ENCODE measurements around the gene TRIM7. TPM values are rescaled to one million over a fixed set of nuclear protein-coding genes. Genes with fewer than 3 reads are reported as not detected.

Gene TRIM7
- total RNA-seq, result 14.4 TPM
- long read RNA-seq, transcript TRIM7-201 (7 exons, 2,840 nt), result major isoform, 8 of 22 reads
- long read RNA-seq, partial matches to known transcripts, result 0 of 22 reads
- long read RNA-seq, other reads (novel, unspliced or antisense), result 9 of 22 reads

- DNase-seq (ENCODE audit: missing footprints), result peak; percentile 86
- peak; percentile 23 for ATAC-seq
- intact Hi-C loops (cut with DNase I), result no loop called here
Measured at GRCh38 chr5:181204826-181205760, at the start of gene TRIM7. TSS of gene TRIM7 (minus strand) at chr5:181205196. CDS start at chr5:181205110, 86 bp downstream.

GRCh38 chr5:181248277-181248676 lies 43.3 kb upstream of the TRIM7 start:
- ATAC-seq, result no peak
- no peak for DNase-seq (ENCODE audit: missing footprints)
- intact Hi-C loops (cut with DNase I), result no loop called here

DNA sequence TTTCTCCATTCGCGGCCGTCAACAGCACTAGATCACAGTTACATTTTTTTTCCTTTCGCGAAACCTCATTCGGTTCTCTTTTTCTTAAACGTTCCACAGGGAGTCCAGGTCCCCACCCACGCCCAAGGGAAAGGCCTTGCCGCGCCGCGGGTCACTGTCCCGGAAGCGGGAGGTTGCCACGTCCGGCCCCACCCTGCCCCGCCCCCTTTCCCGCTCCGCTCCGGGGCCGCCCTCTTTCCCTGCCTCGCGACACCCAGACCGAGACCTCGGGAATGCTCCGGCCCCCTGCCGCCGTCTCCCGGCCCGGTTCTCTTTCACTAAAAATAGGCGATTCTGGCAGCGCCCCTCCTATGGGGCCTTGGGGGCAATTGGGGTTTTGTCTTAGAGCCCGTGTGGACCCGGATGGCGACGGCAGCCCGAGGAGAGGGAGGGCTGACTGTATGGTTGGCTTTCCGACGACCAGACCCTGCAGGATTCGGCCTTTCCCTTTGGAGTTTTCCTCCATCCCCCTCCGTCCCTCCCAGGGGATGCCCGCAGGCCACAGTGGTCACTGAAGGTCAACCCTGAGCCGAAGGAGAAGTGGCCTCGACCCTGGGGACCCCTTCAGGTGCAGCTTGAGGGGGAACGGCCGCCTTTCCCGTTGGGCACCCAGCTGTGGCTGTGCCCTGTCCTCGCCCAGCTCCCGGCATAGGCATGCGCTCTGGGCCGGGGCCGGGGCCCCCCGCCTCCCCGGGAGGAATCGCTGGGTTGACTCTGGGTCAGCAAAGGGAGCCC lies 41.5 kb upstream of the TRIM7 start:
- DNase-seq (ENCODE audit: missing footprints) (peak; percentile 94), ATAC-seq (peak; percentile 89)
- intact Hi-C loops (cut with DNase I), result loop anchor here (1.0 kb wide), 1 partner anchor 15 kb away; the partner anchor contains the start of gene TRIM52

- intact Hi-C loops (cut with DNase I), result loop anchor here (1.0 kb wide), 1 partner anchor 16 kb away; the partner anchor contains the start of gene TRIM52
- no peak for ATAC-seq
- no peak for DNase-seq (ENCODE audit: missing footprints)
Measured at GRCh38 chr5:181245427-181246275, 40.7 kb upstream of the TRIM7 start.

DNA sequence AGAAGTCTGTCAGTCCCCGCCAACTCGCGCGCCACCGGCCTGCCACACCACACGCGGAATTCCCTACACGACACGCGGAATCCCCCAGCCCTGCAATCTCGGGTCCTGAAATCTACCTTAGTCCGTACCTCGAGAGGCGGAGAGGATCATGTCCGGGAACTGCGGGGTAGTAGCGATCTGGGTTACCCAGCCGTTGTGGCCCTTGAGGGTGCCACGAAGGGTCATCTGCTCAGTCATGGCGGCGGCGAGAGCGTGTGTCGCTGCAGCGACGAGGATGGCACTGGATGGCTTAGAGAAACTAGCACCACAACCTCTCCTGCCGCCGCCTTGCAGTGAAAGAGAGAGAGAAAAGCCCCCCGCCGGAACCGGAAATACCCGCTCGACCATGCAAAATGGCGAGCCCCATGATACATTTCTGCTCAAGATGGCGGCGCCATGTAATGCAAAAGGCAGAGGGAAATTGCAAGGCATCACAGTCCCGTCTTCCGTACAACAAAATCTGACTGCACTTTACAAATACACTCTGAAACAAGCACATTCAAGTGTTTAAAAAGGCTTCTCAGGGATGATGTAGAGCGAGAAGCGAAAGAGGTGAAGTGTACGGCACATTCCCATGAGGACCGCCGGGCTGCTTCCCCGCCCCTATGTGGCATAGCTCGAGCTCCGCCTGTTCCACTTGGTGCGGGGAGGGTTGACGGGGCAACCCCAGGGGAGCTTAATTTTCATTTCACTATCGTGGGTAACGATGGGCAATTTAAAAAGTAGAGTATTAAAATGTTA lies 38.8 kb upstream of the TRIM7 start, which contains the start of gene RACK1:
Gene RACK1, minus strand, starts transcription at position 343 of the 780 bp plus-strand sequence. Its CDS starts 106 bp downstream, at position 237.
- intact Hi-C loops (cut with DNase I), result loop anchor here (1.0 kb wide), 2 partner anchors 20 to 52 kb away; partner anchors contain the start of gene TRIM41
- peak; percentile 78 for ATAC-seq
- peak; percentile 92 for DNase-seq (ENCODE audit: missing footprints)

DNA sequence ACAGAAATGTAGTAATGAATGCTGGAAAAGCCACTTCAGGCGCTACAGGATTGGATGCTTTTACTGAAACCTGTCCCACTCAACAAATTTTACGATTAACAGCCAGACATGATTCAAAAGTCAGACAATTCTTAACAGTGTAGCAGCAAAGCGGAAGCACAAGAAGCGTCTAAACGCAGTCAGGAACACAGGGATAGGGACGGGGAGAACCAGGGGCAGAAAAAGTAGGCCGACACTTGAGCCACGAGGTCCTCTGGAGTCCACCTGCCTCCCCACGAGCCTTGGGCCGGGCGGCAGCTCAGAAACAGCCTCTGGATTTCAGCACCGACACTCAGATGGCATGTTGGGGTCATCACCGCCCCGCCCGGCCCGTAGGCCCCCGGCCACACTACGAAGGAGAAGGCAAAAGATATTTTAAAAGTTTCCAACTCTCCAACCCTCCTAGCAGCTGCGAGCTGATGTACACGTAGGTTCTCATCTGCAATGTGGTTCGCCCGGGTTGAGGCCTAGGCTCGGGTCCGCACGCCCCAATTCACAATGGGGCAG lies 38.1 kb upstream of the TRIM7 start:
- DNase-seq (ENCODE audit: missing footprints) (no peak), ATAC-seq (no peak)
- intact Hi-C loops (cut with DNase I), result no loop called here

DNA sequence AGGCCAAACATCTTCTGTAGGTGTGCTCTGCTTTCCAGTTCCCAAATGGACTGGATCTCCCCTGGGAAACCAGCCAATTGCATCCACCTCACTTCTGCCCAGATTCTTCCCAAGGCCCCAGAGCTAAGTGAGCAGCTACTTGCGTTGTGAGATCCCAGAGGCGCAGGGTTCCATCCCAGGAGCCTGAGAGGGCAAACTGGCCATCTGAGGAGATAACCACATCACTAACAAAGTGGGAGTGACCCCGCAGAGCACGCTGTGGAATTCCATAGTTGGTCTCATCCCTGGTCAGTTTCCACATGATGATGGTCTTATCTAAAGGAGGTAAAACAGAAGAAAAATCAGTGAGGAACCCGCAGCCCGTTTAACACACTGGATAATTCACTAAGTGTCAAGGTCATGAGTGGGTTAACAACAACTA lies 37.0 kb upstream of the TRIM7 start:
- intact Hi-C loops (cut with DNase I), result no loop called here
- ATAC-seq (no peak), DNase-seq (ENCODE audit: missing footprints) (no peak)

DNA sequence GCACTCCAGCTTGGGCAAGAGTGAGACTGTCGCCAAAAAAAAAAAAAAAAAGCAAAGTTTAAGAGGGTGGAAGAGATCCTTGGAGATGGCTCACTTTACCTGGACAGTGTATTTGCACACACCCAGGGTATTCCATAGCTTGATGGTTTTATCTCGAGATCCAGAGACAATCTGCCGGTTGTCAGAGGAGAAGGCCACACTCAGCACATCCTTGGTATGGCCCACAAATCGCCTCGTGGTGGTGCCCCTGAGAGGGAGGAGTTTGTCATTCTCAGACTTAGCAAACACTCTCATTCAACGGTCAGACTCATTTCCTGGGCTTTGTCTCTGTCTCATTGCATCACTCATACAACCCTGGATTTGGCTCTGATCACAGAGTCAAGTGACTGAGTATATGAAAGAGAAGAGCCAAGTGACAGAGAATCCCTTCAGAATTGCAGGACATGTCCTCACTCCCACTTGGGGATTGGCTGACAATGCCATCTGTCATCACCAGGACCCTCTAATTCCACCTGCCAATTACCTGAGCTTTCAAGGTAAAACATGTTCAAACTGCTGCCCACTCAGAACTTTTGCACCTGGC lies 36.5 kb upstream of the TRIM7 start:
- no peak for ATAC-seq
- intact Hi-C loops (cut with DNase I), result no loop called here
- DNase-seq (ENCODE audit: missing footprints), result no peak

DNA sequence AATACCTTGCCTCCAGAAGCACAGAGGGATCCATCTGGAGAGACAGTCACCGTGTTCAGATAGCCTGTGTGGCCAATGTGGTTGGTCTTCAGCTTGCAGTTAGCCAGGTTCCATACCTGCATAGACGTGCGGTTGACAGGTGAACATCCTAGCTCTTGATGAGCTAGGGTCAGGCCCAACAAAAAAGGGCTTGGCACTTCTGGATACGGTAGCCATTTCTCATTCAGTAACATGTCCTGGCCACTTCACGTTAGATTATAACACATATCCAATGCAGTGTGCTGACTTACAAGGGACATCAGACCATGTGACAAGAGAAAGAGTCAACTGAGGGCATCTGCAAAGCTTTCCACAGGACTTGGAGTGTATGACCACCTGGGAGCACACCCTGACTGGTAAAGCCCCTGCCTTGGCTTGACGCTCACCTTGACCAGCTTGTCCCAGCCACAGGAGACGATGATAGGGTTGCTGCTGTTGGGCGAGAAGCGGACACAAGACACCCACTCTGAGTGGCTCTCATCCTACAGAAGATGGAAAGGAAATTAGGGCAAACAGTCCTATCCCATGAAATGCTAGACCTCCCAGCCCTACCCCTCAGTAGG lies 34.2 kb upstream of the TRIM7 start:
- no peak for DNase-seq (ENCODE audit: missing footprints)
- intact Hi-C loops (cut with DNase I), result no loop called here

GRCh38 chr5:181237729-181238385 lies 32.9 kb upstream of the TRIM7 start:
- ATAC-seq, result no peak
- no peak for DNase-seq (ENCODE audit: missing footprints)
- intact Hi-C loops (cut with DNase I), result no loop called here

More for the DNA sequence above, 34.2 kb upstream of the TRIM7 start:
- no peak for ATAC-seq

- intact Hi-C loops (cut with DNase I), result no loop called here
- DNase-seq (ENCODE audit: missing footprints) (no peak), ATAC-seq (no peak)
Measured at GRCh38 chr5:181236954-181237641, 32.1 kb upstream of the TRIM7 start.

DNA sequence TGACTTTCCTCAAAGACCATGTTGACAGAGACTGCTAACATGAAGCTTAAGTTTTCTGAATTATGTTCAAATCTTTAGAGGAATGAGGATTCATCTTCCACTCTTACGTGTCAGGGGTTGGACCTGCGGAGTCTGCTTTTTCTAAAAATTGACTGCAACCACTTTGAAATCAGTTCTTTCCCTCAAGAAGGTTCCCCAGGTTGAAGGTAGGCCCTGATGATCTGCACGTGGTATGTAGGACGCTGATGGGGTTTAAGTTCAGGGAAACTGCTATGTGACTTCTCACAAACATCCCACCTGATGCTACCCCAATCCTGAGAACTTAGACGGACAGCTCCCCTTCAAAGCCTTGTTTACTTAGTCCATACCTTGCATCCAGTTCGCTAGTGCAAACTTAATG lies 31.5 kb upstream of the TRIM7 start:
- intact Hi-C loops (cut with DNase I), result no loop called here
- ATAC-seq, result no peak
- no peak for DNase-seq (ENCODE audit: missing footprints)

GRCh38 chr5:181235689-181236366 lies 30.8 kb upstream of the TRIM7 start:
- no peak for ATAC-seq
- intact Hi-C loops (cut with DNase I), result no loop called here

DNA sequence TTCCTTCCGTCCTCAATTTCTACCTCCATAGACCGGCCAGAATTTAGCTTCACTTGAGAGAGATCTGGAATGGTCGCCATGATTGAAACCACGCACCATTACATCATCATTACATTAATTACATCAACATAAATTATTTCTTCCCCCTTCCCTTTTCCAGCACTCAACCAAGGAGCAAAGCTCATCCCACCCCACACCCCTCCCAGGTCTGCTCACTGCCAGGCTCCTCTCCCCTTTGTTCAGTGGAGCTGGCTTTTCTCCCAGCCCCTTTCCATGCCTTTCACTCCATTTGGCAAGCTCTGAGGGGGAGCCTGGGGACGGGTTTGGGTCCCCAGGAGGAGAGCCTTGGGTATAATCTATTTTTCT lies 30.3 kb upstream of the TRIM7 start:
- intact Hi-C loops (cut with DNase I), result no loop called here
- DNase-seq (ENCODE audit: missing footprints), result no peak
- no peak for ATAC-seq

More at GRCh38 chr5:181235689-181236366, 30.8 kb upstream of the TRIM7 start:
- DNase-seq (ENCODE audit: missing footprints), result no peak

Measured in Right ventricle myocardium inferior (tissue), 1 donor.